Stimulated activated naive CD8-positive, alpha-beta T cell treated with anti-CD3 and anti-CD28 coated beads, Interleukin-15, Interleukin-2, amounts not matched to agents 100 ng/mL and 50 ng/mL, for 24 hours (primary cell): ENCODE results near the gene MRPS34.

Source experiments
- H3K27ac Mint-ChIP-seq: one replicate; pipeline ENCODE4 v1.8.0; 2021; ENCODE audit warnings: mild to moderate bottlenecking, mixed read lengths
- H3K27me3 Mint-ChIP-seq: one replicate; pipeline ENCODE4 v1.8.0; 2021; ENCODE audit warnings: mixed read lengths
- H3K36me3 Mint-ChIP-seq: one replicate; pipeline ENCODE4 v1.8.0; 2021; ENCODE audit warnings: low read depth, mixed read lengths
- H3K4me1 Mint-ChIP-seq: one replicate; pipeline ENCODE4 v1.8.0; 2021; ENCODE audit warnings: low read depth, mixed read lengths
- H3K4me3 Mint-ChIP-seq: one replicate; pipeline ENCODE4 v1.8.0; 2021; ENCODE audit warnings: mild to moderate bottlenecking, mixed read lengths
- H3K9me3 Mint-ChIP-seq: one replicate; pipeline ENCODE4 v1.8.0; 2021; ENCODE audit warnings: mixed read lengths

MRPS34 gene

GRCh38 chr16:1762196-1762878 lies 10.6 kb downstream of the MRPS34 start:
- Mint-ChIP-seq H3K27ac (no peak overlapping the region), H3K4me3 (no peak overlapping the region), H3K27me3 (no peaks in the 10 kb centered on the region), H3K4me1 (no peaks in the 10 kb centered on the region), H3K36me3 (peaks cover 8% of the 10 kb centered on the region), H3K9me3 (no peaks in the 10 kb centered on the region)

GRCh38 chr16:1761751-1762150 lies 11.2 kb downstream of the MRPS34 start:
- Mint-ChIP-seq H3K9me3 (no peaks in the 10 kb centered on the region), H3K4me1 (peaks cover 1% of the 10 kb centered on the region), H3K27me3 (no peaks in the 10 kb centered on the region), H3K4me3 (no peak overlapping the region), H3K36me3 (peaks cover 4% of the 10 kb centered on the region), H3K27ac (no peak overlapping the region)

GRCh38 chr16:1760911-1761310 lies 12.0 kb downstream of the MRPS34 start:
- no peak overlapping the region for H3K27ac Mint-ChIP-seq
- H3K4me1 Mint-ChIP-seq, result peaks cover 3% of the 10 kb centered on the region
- no peak overlapping the region for H3K4me3 Mint-ChIP-seq
- H3K27me3 Mint-ChIP-seq, result no peaks in the 10 kb centered on the region
- no peaks in the 10 kb centered on the region for H3K9me3 Mint-ChIP-seq
- H3K36me3 Mint-ChIP-seq, result peaks cover 4% of the 10 kb centered on the region

- no peaks in the 10 kb centered on the region for H3K9me3 Mint-ChIP-seq
- no peak overlapping the region for H3K27ac Mint-ChIP-seq
Measured at GRCh38 chr16:1759511-1759910, 13.4 kb downstream of the MRPS34 start.

GRCh38 chr16:1758923-1759322 lies 14.0 kb downstream of the MRPS34 start:
- Mint-ChIP-seq H3K36me3 (peaks cover 12% of the 10 kb centered on the region), H3K27ac (no peak overlapping the region), H3K27me3 (no peaks in the 10 kb centered on the region), H3K4me1 (peaks cover 3% of the 10 kb centered on the region), H3K4me3 (no peak overlapping the region), H3K9me3 (no peaks in the 10 kb centered on the region)

More at GRCh38 chr16:1759511-1759910, 13.4 kb downstream of the MRPS34 start:
- H3K4me1 Mint-ChIP-seq, result peaks cover 3% of the 10 kb centered on the region
- peaks cover 12% of the 10 kb centered on the region for H3K36me3 Mint-ChIP-seq
- H3K4me3 Mint-ChIP-seq, result no peak overlapping the region
- H3K27me3 Mint-ChIP-seq, result no peaks in the 10 kb centered on the region

- Mint-ChIP-seq H3K4me1 (peaks cover 3% of the 10 kb centered on the region), H3K27ac (no peak overlapping the region), H3K9me3 (no peaks in the 10 kb centered on the region), H3K36me3 (peaks cover 14% of the 10 kb centered on the region), H3K27me3 (no peaks in the 10 kb centered on the region), H3K4me3 (no peak overlapping the region)
Measured at GRCh38 chr16:1757714-1758461, 15.0 kb downstream of the MRPS34 start.

- Mint-ChIP-seq H3K4me1 (peaks cover 3% of the 10 kb centered on the region), H3K27ac (no peak overlapping the region), H3K36me3 (peaks cover 21% of the 10 kb centered on the region), H3K9me3 (no peaks in the 10 kb centered on the region), H3K27me3 (no peaks in the 10 kb centered on the region), H3K4me3 (no peak overlapping the region)
Measured at GRCh38 chr16:1754204-1754603, 18.7 kb downstream of the MRPS34 start.

GRCh38 chr16:1752853-1753252 lies 20.1 kb downstream of the MRPS34 start:
- Mint-ChIP-seq H3K4me3 (no peak overlapping the region), H3K4me1 (peaks cover 3% of the 10 kb centered on the region), H3K27me3 (no peaks in the 10 kb centered on the region), H3K27ac (no peak overlapping the region), H3K36me3 (peaks cover 25% of the 10 kb centered on the region), H3K9me3 (no peaks in the 10 kb centered on the region)

- Mint-ChIP-seq H3K36me3 (peaks cover 25% of the 10 kb centered on the region), H3K9me3 (no peaks in the 10 kb centered on the region), H3K4me1 (peaks cover 3% of the 10 kb centered on the region), H3K27ac (no peak overlapping the region), H3K27me3 (no peaks in the 10 kb centered on the region), H3K4me3 (no peak overlapping the region)
Measured at GRCh38 chr16:1751946-1752345, 21.0 kb downstream of the MRPS34 start.

GRCh38 chr16:1749152-1750117 lies 23.5 kb downstream of the MRPS34 start:
- H3K4me1 Mint-ChIP-seq, result no peaks in the 10 kb centered on the region
- H3K4me3 Mint-ChIP-seq, result no peak overlapping the region
- no peaks in the 10 kb centered on the region for H3K27me3 Mint-ChIP-seq
- H3K36me3 Mint-ChIP-seq, result peaks cover 22% of the 10 kb centered on the region
- no peak overlapping the region for H3K27ac Mint-ChIP-seq
- H3K9me3 Mint-ChIP-seq, result no peaks in the 10 kb centered on the region

- H3K9me3 Mint-ChIP-seq, result no peaks in the 10 kb centered on the region
- H3K27me3 Mint-ChIP-seq, result no peaks in the 10 kb centered on the region
- H3K36me3 Mint-ChIP-seq, result peaks cover 20% of the 10 kb centered on the region
- H3K27ac Mint-ChIP-seq, result no peak overlapping the region
- H3K4me3 Mint-ChIP-seq, result no peak overlapping the region
- H3K4me1 Mint-ChIP-seq, result no peaks in the 10 kb centered on the region
Measured at GRCh38 chr16:1747934-1748333, 25.0 kb downstream of the MRPS34 start.

GRCh38 chr16:1746693-1747195 lies 26.2 kb downstream of the MRPS34 start:
- H3K36me3 Mint-ChIP-seq, result peaks cover 10% of the 10 kb centered on the region
- no peaks in the 10 kb centered on the region for H3K9me3 Mint-ChIP-seq
- H3K27me3 Mint-ChIP-seq, result no peaks in the 10 kb centered on the region
- H3K4me3 Mint-ChIP-seq, result no peak overlapping the region
- H3K4me1 Mint-ChIP-seq, result no peaks in the 10 kb centered on the region
- H3K27ac Mint-ChIP-seq, result no peak overlapping the region

- Mint-ChIP-seq H3K9me3 (no peaks in the 10 kb centered on the region), H3K27ac (no peak overlapping the region), H3K4me3 (no peak overlapping the region), H3K4me1 (no peaks in the 10 kb centered on the region), H3K27me3 (no peaks in the 10 kb centered on the region), H3K36me3 (peaks cover 10% of the 10 kb centered on the region)
Measured at GRCh38 chr16:1745900-1746692, 26.8 kb downstream of the MRPS34 start.
